Hepatocyte (in vitro differentiated cells): ENCODE measurements around the gene GON7.

ENCODE experiments used
- CTCF ChIP-seq: fragments of 200-600 bp; sonication (generic); IDR thresholded peaks from 2 replicates; pipeline ENCODE4 v1.5.1; 2016; ENCODE audit warnings: antibody characterized with exemption, mild to moderate bottlenecking; ENCODE audit not compliant: poor library complexity
- EZH2 ChIP-seq: fragments of 200-600 bp; sonication (generic); IDR thresholded peaks from 2 replicates; pipeline ENCODE4 v1.6.1; 2016; ENCODE audit warnings: antibody characterized with exemption, mild to moderate bottlenecking, borderline replicate concordance
- EZH2phosphoT487 ChIP-seq: fragments of 200-600 bp; sonication (generic); IDR thresholded peaks from one replicate; pipeline ENCODE4 v1.6.1; 2018; ENCODE audit warnings: antibody characterized with exemption, mild to moderate bottlenecking, low read depth, moderate library complexity; ENCODE audit not compliant: unreplicated experiment, severe bottlenecking

GRCh38 chr14:93200553-93200952 lies 6.3 kb downstream of the GON7 start:
- no peak for TF ChIP-seq CTCF
- TF ChIP-seq EZH2phosphoT487: no peak
- no peak for TF ChIP-seq EZH2
